ENCODE measurements around the gene DNAJC21.

DNA sequence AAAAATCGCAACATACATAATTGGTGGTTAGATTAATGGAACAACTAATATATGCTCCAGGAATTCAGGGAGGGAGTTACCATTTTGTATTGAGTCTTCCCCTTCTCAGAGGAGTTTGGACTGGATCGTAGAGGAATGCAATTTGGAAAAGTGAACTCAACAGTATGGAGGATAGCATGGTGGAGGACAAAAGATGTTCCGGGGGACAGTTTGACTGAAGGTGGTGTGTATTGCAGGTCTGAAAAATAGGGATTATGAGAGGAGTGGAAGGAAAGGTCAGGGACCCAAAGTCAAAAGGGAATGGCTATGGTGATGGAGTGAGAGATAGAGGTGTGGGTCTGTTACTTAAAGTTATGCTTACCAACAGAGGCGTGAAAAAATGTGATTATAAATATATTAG lies 1.5 kb downstream of the DNAJC21 start:
- TF ChIP-seq, protein P1, sequence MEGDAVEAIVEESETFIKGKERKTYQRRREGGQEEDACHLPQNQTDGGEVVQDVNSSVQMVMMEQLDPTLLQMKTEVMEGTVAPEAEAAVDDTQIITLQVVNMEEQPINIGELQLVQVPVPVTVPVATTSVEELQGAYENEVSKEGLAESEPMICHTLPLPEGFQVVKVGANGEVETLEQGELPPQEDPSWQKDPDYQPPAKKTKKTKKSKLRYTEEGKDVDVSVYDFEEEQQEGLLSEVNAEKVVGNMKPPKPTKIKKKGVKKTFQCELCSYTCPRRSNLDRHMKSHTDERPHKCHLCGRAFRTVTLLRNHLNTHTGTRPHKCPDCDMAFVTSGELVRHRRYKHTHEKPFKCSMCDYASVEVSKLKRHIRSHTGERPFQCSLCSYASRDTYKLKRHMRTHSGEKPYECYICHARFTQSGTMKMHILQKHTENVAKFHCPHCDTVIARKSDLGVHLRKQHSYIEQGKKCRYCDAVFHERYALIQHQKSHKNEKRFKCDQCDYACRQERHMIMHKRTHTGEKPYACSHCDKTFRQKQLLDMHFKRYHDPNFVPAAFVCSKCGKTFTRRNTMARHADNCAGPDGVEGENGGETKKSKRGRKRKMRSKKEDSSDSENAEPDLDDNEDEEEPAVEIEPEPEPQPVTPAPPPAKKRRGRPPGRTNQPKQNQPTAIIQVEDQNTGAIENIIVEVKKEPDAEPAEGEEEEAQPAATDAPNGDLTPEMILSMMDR (optimal IDR thresholded peaks at IDR 0.05 in 1 of 3, IDR thresholded peaks at IDR 0.05 in 1 of 3, conservative IDR thresholded peaks at IDR 0.05 in 1 of 3; ENCODE audit: extremely low read depth in 1 of 3, insufficient read depth in 2 of 3, low read length in 3 of 3): no peak
- TF ChIP-seq EZH2 (IDR thresholded peaks at IDR 0.05; ENCODE audit: low read length): no peak

Measured in keratinocyte (primary cell).